ENCODE measurements around the gene SLC12A7.

The SLC12A7 gene

GRCh38 chr5:1060535-1060981 lies 51.3 kb downstream of the SLC12A7 start:
- TF ChIP-seq TAF1 (IDR thresholded peaks at IDR 0.05; ENCODE audit: borderline replicate concordance, low read depth, low read length) = no peak
- TF ChIP-seq POLR2AphosphoS5 (IDR thresholded peaks at IDR 0.05; ENCODE audit: low read depth, low read length) = no peak
- TF ChIP-seq POLR2A (IDR thresholded peaks at IDR 0.05; ENCODE audit: low read depth, low read length) = no peak
- DNase-seq (ENCODE audit: insufficient read length) = no peak
- no peak for FAIRE-seq

GRCh38 chr5:1059884-1060263 lies 52.0 kb downstream of the SLC12A7 start:
- FAIRE-seq = no peak
- no peak for TF ChIP-seq POLR2AphosphoS5 (IDR thresholded peaks at IDR 0.05; ENCODE audit: low read depth, low read length)
- TF ChIP-seq TAF1 (IDR thresholded peaks at IDR 0.05; ENCODE audit: borderline replicate concordance, low read depth, low read length) = no peak
- no peak for TF ChIP-seq POLR2A (IDR thresholded peaks at IDR 0.05; ENCODE audit: low read depth, low read length)

GRCh38 chr5:1058988-1059883 lies 52.6 kb downstream of the SLC12A7 start:
- DNase-seq (ENCODE audit: insufficient read length) (no peak), FAIRE-seq (no peak)
- no peak for TF ChIP-seq POLR2A (IDR thresholded peaks at IDR 0.05; ENCODE audit: low read depth, low read length)
- no peak for TF ChIP-seq POLR2AphosphoS5 (IDR thresholded peaks at IDR 0.05; ENCODE audit: low read depth, low read length)
- no peak for TF ChIP-seq TAF1 (IDR thresholded peaks at IDR 0.05; ENCODE audit: borderline replicate concordance, low read depth, low read length)

More at GRCh38 chr5:1059884-1060263, 52.0 kb downstream of the SLC12A7 start:
- DNase-seq (ENCODE audit: insufficient read length) = no peak

- FAIRE-seq = no peak
- TF ChIP-seq TAF1 (IDR thresholded peaks at IDR 0.05; ENCODE audit: borderline replicate concordance, low read depth, low read length) (no peak), POLR2AphosphoS5 (IDR thresholded peaks at IDR 0.05; ENCODE audit: low read depth, low read length) (no peak), POLR2A (IDR thresholded peaks at IDR 0.05; ENCODE audit: low read depth, low read length) (no peak)
- DNase-seq (ENCODE audit: insufficient read length) = no peak
Measured at GRCh38 chr5:1058083-1058945, 53.5 kb downstream of the SLC12A7 start.

- no peak for TF ChIP-seq POLR2AphosphoS5 (IDR thresholded peaks at IDR 0.05; ENCODE audit: low read depth, low read length)
- TF ChIP-seq TAF1 (IDR thresholded peaks at IDR 0.05; ENCODE audit: borderline replicate concordance, low read depth, low read length) = no peak
- TF ChIP-seq POLR2A (IDR thresholded peaks at IDR 0.05; ENCODE audit: low read depth, low read length) = no peak
- no peak for DNase-seq (ENCODE audit: insufficient read length)
- FAIRE-seq = no peak
Measured at GRCh38 chr5:1057485-1058082, 54.3 kb downstream of the SLC12A7 start.

GRCh38 chr5:1056611-1057484 lies 55.0 kb downstream of the SLC12A7 start:
- no peak for TF ChIP-seq POLR2AphosphoS5 (IDR thresholded peaks at IDR 0.05; ENCODE audit: low read depth, low read length)
- TF ChIP-seq POLR2A (IDR thresholded peaks at IDR 0.05; ENCODE audit: low read depth, low read length) = no peak
- no peak for TF ChIP-seq TAF1 (IDR thresholded peaks at IDR 0.05; ENCODE audit: borderline replicate concordance, low read depth, low read length)
- FAIRE-seq (no peak), DNase-seq (ENCODE audit: insufficient read length) (no peak)

GRCh38 chr5:1055896-1056610 lies 55.8 kb downstream of the SLC12A7 start:
- no peak for DNase-seq (ENCODE audit: insufficient read length)
- TF ChIP-seq POLR2A (IDR thresholded peaks at IDR 0.05; ENCODE audit: low read depth, low read length) (no peak), TAF1 (IDR thresholded peaks at IDR 0.05; ENCODE audit: borderline replicate concordance, low read depth, low read length) (no peak), POLR2AphosphoS5 (IDR thresholded peaks at IDR 0.05; ENCODE audit: low read depth, low read length) (no peak)
- FAIRE-seq = no peak

- FAIRE-seq (no peak), DNase-seq (ENCODE audit: insufficient read length) (no peak)
- no peak for TF ChIP-seq POLR2A (IDR thresholded peaks at IDR 0.05; ENCODE audit: low read depth, low read length)
- TF ChIP-seq TAF1 (IDR thresholded peaks at IDR 0.05; ENCODE audit: borderline replicate concordance, low read depth, low read length) = no peak
- no peak for TF ChIP-seq POLR2AphosphoS5 (IDR thresholded peaks at IDR 0.05; ENCODE audit: low read depth, low read length)
Measured at GRCh38 chr5:1054799-1055775, 56.8 kb downstream of the SLC12A7 start.
